Right lobe of liver (tissue), 6 donors: ENCODE data around the gene ZBTB16. TPM values are rescaled to one million over a fixed set of nuclear protein-coding genes. Genes with fewer than 3 reads are reported as not detected.

Source experiments
- ATAC-seq, 4 donors: fragments of 200-7000 bp; cut with Tn5 transposase; one replicate each; pipeline ENCODE4 v1.9.1; 2020; ENCODE audit warnings: mild to moderate bottlenecking in 4 of 4, moderate library complexity in 4 of 4
- DNase-seq, 3 donors: peaks; one replicate each; pipeline ENCODE4 v3.0.0-alpha.2; 2020
- H3K27ac ChIP-seq, 3 donors: fragments of 200-600 bp; one replicate each; pipeline ENCODE4 v1.8.0; 2022
- H3K27me3 ChIP-seq, 2 donors: fragments of 200-600 bp; one replicate each; pipeline ENCODE4 v1.8.0; 2022
- H3K36me3 ChIP-seq, 4 donors: fragments of 200-600 bp; sonication (generic) in 1 of 4; one replicate each; pipeline versions ENCODE4 v1.5.1 to v1.8.0; 2017 to 2022; ENCODE audit warnings: control low read depth in 1 of 4
- H3K4me1 ChIP-seq, 4 donors: fragments of 200-600 bp; sonication (generic) in 1 of 4; one replicate each; pipeline versions ENCODE4 v1.5.1 to v1.8.0; 2017 to 2022; ENCODE audit warnings: control low read depth in 1 of 4
- H3K4me3 ChIP-seq, 3 donors: fragments of 200-600 bp; one replicate each; pipeline ENCODE4 v1.8.0; 2022
- H3K9me3 ChIP-seq, 4 donors: fragments of 200-600 bp; sonication (generic) in 1 of 4; one replicate each; pipeline versions ENCODE4 v1.5.1 to v1.8.0; 2017 to 2022; ENCODE audit warnings: control low read depth in 1 of 4
- POLR2A ChIP-seq: fragments of 450-650 bp; IDR thresholded peaks from one replicate; pipeline ENCODE4 v1.6.1; 2017; ENCODE audit warnings: antibody characterized with exemption, mild to moderate bottlenecking
- WGBS: methylation state at CpG from one replicate; pipeline ENCODE4 v1.1.6; 2018; ENCODE audit warnings: low coverage, low lambda C conversion rate; ENCODE audit not compliant: insufficient coverage; ENCODE audit errors: missing lambda C conversion rate; 5-methylcytosine and 5-hydroxymethylcytosine counted together
- intact Hi-C, 2 donors: fragments of 100-400 bp; cut with DNase I; formaldehyde crosslinking; loops; one replicate each; pipeline versions ENCODE4 v1.11.2 to v1.14.1; 2022
- total RNA-seq, 6 experiments: library from RNA; depleted of rRNA in 2 of 6; stranded (reverse); fragments of >200 nt in 2 of 6; fragmentation: NEBNext Ultra II Directional in 3 of 6; extraction: Animal tissue kit (Norgen Biotek cat#: 25700) in 3 of 6; gene quantifications; one replicate each; pipeline versions ENCODE4 v1.1.0 to v1.2.4, GENCODE V29; 2016 to 2023
- TF ChIP-seq, protein P1 (sequence below), 4 donors: fragments of 200-600 bp in 3 of 4; fragments of 450-650 bp in 1 of 4; IDR thresholded peaks; one replicate each; pipeline versions ENCODE4 v1.5.1 to v1.8.0; 2016 to 2022; ENCODE audit warnings: antibody characterized with exemption in 4 of 4, mild to moderate bottlenecking in 2 of 4
- donor health status: DM: no; HTN: yes; CAD: no.
- donor health status: DM: no; HTN: no; CAD: no.
- donor health status: DM: no; HTN: no; CAD: no.
- donor health status: DM: no; HTN: yes; CAD: no.
- donor health status: DM: no; HTN: yes; CAD: no.

ZBTB16 gene
- total RNA-seq, 6 experiments from 2014 or later: 13.1 to 205 (median 52.2) TPM

DNA sequence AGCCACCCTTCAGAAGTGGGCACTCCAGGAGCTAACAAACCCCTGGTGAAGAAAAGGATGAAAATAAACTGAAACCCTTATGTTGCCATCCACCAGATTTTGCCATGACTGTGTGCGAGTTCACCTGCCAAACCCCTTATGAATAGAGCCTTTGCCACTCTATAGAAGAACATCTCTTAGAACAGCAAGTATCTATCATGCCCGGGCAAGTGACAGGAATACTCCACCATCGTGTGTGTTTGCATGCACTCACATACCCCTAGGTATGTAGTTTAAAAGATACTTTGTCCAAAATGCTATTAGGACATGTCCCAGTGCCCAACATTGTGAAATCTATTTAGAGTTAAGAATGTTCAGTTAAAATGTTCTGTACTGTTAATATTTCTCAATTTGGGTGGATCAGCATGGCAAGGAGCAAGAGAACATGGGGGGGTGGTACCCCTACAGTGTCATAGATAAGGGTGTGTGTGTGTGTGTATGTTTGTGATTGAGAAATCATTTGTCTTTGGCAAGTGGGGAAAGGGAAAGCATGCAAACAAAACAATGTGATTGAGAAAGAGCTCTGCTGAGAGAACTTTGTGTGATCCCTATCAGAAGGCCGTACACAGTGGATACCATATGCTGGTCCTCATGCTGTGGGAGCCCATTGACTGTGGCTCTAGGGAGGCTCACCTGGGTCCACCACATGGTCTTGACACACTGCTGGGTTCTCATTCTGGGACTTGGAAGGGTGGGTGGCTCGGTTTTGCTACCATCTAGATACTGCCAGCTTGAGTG, 94.9 kb downstream of the ZBTB16 start:
- no peak overlapping the region for H3K4me3 ChIP-seq
- no peaks in the 10 kb centered on the region for H3K9me3 ChIP-seq
- TF ChIP-seq, protein P1, sequence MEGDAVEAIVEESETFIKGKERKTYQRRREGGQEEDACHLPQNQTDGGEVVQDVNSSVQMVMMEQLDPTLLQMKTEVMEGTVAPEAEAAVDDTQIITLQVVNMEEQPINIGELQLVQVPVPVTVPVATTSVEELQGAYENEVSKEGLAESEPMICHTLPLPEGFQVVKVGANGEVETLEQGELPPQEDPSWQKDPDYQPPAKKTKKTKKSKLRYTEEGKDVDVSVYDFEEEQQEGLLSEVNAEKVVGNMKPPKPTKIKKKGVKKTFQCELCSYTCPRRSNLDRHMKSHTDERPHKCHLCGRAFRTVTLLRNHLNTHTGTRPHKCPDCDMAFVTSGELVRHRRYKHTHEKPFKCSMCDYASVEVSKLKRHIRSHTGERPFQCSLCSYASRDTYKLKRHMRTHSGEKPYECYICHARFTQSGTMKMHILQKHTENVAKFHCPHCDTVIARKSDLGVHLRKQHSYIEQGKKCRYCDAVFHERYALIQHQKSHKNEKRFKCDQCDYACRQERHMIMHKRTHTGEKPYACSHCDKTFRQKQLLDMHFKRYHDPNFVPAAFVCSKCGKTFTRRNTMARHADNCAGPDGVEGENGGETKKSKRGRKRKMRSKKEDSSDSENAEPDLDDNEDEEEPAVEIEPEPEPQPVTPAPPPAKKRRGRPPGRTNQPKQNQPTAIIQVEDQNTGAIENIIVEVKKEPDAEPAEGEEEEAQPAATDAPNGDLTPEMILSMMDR (IDR thresholded peaks at IDR 0.05): no peak
- TF ChIP-seq POLR2A: peak; percentile 36
- H3K27ac ChIP-seq: peak overlapping the region; percentile 85 to 98 (median 93)
- H3K27me3 ChIP-seq: no peaks in the 10 kb centered on the region
- peaks cover 0 to 97% (median 49%) of the 10 kb centered on the region in 4 donors for H3K4me1 ChIP-seq
- ATAC-seq (peak; percentile 60 to 78 (median 67)), DNase-seq (peak in 1 of 3 donors; percentile 81)
- WGBS: 5% methylated on average over 3 of the region's 5 CpGs
- intact Hi-C loops: loop anchor here in 1 of 2 donors (10.0 kb wide), 1 partner anchor 90 kb away; no protein-coding TSS in a partner anchor
- H3K36me3 ChIP-seq: peaks cover 0 to 25% (median 10%) of the 10 kb centered on the region in 4 donors

DNA sequence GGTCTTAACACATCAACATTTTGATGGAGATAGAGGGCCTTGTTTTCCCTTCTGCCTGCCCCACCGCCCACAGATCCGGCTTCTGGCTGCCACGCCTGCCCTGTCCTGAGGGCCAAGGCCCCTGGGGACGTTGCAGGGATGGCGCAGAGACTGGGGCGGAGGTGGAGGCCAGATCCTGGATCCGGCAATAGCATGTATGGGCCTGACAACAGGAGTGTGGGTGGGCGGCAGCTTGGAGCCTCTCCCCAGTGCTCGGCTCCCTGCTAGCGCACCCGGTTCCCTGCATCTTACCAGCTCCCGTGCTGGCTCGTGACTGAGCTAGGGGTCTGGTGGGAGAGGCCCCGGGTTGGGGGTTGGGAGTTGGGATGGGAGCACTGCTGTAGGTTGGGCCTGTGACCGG, 95.6 kb downstream of the ZBTB16 start:
- H3K27me3 ChIP-seq: no peaks in the 10 kb centered on the region
- TF ChIP-seq, protein P1 (IDR thresholded peaks at IDR 0.05): no peak
- no peak for TF ChIP-seq POLR2A
- H3K27ac ChIP-seq: peak overlapping the region; percentile 67 to 98 (median 93)
- intact Hi-C loops: loop anchor here in 1 of 2 donors (10.0 kb wide), 1 partner anchor 90 kb away; no protein-coding TSS in a partner anchor
- peaks cover 0 to 25% (median 10%) of the 10 kb centered on the region in 4 donors for H3K36me3 ChIP-seq
- H3K4me1 ChIP-seq: peaks cover 0 to 97% (median 51%) of the 10 kb centered on the region in 4 donors
- H3K9me3 ChIP-seq: no peaks in the 10 kb centered on the region
- 69% methylated on average over 7 of the region's 15 CpGs for WGBS
- H3K4me3 ChIP-seq: no peak overlapping the region
- no peak for DNase-seq
- no peak for ATAC-seq

DNA sequence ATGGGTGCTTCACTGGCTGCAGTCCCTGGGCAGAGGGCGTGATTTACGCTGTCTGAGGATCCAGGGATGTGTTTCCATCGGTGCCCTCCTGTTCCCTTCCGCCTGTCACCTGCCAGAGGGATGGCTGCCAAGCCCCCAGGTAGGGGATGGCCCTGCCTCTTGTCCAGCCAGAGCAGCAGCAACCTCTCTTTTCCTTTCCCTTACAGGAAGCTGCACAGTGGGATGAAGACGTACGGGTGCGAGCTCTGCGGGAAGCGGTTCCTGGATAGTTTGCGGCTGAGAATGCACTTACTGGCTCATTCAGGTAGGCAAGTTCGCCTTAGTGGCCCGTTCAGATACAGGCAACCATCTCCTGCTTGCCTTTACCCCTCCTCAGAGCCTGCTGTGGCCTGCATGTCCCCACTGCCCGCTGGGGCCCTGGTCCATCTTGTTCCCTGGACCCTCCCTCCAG, 96.6 kb downstream of the ZBTB16 start:
- Histone ChIP-seq H3K27me3 (no peaks in the 10 kb centered on the region), H3K36me3 (peaks cover 0 to 25% (median 10%) of the 10 kb centered on the region in 4 donors), H3K9me3 (no peaks in the 10 kb centered on the region), H3K4me3 (no peak overlapping the region), H3K27ac (peak overlapping the region in 2 of 3 donors; percentile 93 to 98), H3K4me1 (peaks cover 0 to 97% (median 51%) of the 10 kb centered on the region in 4 donors)
- DNase-seq: peak in 1 of 3 donors; percentile 78
- WGBS: 75% methylated on average over 4 of the region's 13 CpGs
- intact Hi-C loops: loop anchor here in 1 of 2 donors (10.0 kb wide), 1 partner anchor 91 kb away; no protein-coding TSS in a partner anchor
- no peak for TF ChIP-seq POLR2A
- TF ChIP-seq, protein P1 (IDR thresholded peaks at IDR 0.05): no peak
- ATAC-seq: no peak

DNA sequence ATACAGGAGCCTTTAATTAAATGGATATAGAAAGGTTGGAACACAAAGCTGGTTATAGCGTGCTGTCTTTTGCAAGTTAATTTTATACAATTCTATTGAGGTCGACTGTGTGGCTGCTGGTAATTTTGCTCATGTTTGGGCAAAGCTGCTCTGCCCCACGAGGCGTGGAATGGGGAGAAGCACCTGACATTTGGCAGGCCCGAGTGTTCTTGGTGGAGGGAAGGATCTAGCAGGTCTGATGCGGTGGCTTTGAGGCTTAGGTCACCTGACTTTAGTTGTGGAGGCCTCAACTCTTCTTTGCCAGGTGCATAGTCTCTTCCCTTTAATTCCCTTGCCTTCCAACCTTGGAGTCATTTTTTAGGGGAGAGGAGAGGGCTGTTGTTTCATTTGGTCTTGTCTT, 97.3 kb downstream of the ZBTB16 start:
- H3K4me3 ChIP-seq: no peak overlapping the region
- ATAC-seq: no peak
- H3K4me1 ChIP-seq: peaks cover 0 to 97% (median 54%) of the 10 kb centered on the region in 4 donors
- 100% methylated on average over 3 of the region's 6 CpGs for WGBS
- H3K27ac ChIP-seq: peak overlapping the region in 2 of 3 donors; percentile 93 to 98
- no peak for TF ChIP-seq POLR2A
- TF ChIP-seq, protein P1 (IDR thresholded peaks at IDR 0.05): no peak
- no peaks in the 10 kb centered on the region for H3K9me3 ChIP-seq
- peaks cover 0 to 25% (median 10%) of the 10 kb centered on the region in 4 donors for H3K36me3 ChIP-seq
- H3K27me3 ChIP-seq: no peaks in the 10 kb centered on the region
- DNase-seq: no peak
- intact Hi-C loops: loop anchor here in 1 of 2 donors (10.0 kb wide), 1 partner anchor 92 kb away; no protein-coding TSS in a partner anchor
